GM23248 (cell line): ENCODE data around the gene FNDC3B. TPM values are rescaled to one million over a fixed set of nuclear protein-coding genes. Genes with fewer than 3 reads are reported as not detected.

Source experiments
- DNase-seq: peaks from one replicate; pipeline ENCODE4 v3.0.0-alpha.2; 2015
- H2AFZ ChIP-seq: fragments of 200-600 bp; sonication (generic); 2 replicates; pipeline ENCODE4 v1.6.1; 2016; ENCODE audit warnings: antibody characterized with exemption
- H3F3A ChIP-seq: fragments of 200-600 bp; sonication (generic); 2 replicates; pipeline ENCODE4 v1.6.1; 2016; ENCODE audit warnings: mild to moderate bottlenecking, antibody characterized with exemption, mixed run types; ENCODE audit not compliant: insufficient read depth
- H3K27ac ChIP-seq: fragments of 200-600 bp; sonication (generic); 2 replicates; pipeline ENCODE4 v1.5.1; 2016; ENCODE audit warnings: mild to moderate bottlenecking
- H3K27me3 ChIP-seq: fragments of 200-600 bp; sonication (generic); replicated peaks from 2 replicates; pipeline ENCODE4 v1.6.1; 2016; ENCODE audit warnings: mild to moderate bottlenecking; ENCODE audit not compliant: insufficient read depth
- H3K36me3 ChIP-seq: fragments of 200-600 bp; sonication (generic); 2 replicates; pipeline ENCODE4 v1.6.1; 2016; ENCODE audit warnings: low read depth, mild to moderate bottlenecking
- H3K4me1 ChIP-seq: fragments of 200-600 bp; sonication (generic); 2 replicates; pipeline ENCODE4 v1.6.1; 2016; ENCODE audit warnings: mild to moderate bottlenecking; ENCODE audit not compliant: insufficient read depth
- H3K4me2 ChIP-seq: fragments of 200-600 bp; sonication (generic); one replicate; pipeline ENCODE4 v1.6.1; 2016; ENCODE audit warnings: mild to moderate bottlenecking; ENCODE audit not compliant: unreplicated experiment
- H3K4me3 ChIP-seq: fragments of 200-600 bp; sonication (generic); 2 replicates; pipeline ENCODE4 v1.5.1; 2016; ENCODE audit warnings: mild to moderate bottlenecking
- H3K79me2 ChIP-seq: fragments of 200-600 bp; sonication (generic); 2 replicates; pipeline ENCODE4 v1.6.1; 2016; ENCODE audit warnings: mild to moderate bottlenecking; ENCODE audit not compliant: insufficient read depth
- H3K9ac ChIP-seq: fragments of 200-600 bp; sonication (generic); 2 replicates; pipeline ENCODE4 v1.6.1; 2016; ENCODE audit warnings: mild to moderate bottlenecking
- H3K9me2 ChIP-seq: fragments of 200-600 bp; sonication (generic); 2 replicates; pipeline ENCODE4 v1.6.1; 2016; ENCODE audit warnings: mixed run types, mild to moderate bottlenecking, moderate library complexity; ENCODE audit not compliant: insufficient read depth
- H3K9me3 ChIP-seq: fragments of 200-600 bp; sonication (generic); one replicate; pipeline ENCODE4 v1.6.1; 2017; ENCODE audit warnings: low read depth
- H4K20me1 ChIP-seq: fragments of 200-600 bp; sonication (generic); 2 replicates; pipeline ENCODE4 v1.6.0; 2016; ENCODE audit not compliant: insufficient read depth
- EZH2 ChIP-seq: fragments of 200-600 bp; sonication (generic); IDR thresholded peaks from 2 replicates; pipeline ENCODE4 v1.6.1; 2018; ENCODE audit warnings: antibody characterized with exemption, mild to moderate bottlenecking; ENCODE audit not compliant: insufficient read depth, poor library complexity, severe bottlenecking
- EZH2phosphoT487 ChIP-seq: fragments of 200-600 bp; sonication (generic); IDR thresholded peaks from 2 replicates; pipeline ENCODE4 v1.6.1; 2018; ENCODE audit warnings: antibody characterized with exemption, moderate library complexity, mild to moderate bottlenecking, low read depth; ENCODE audit not compliant: insufficient read depth
- WGBS, 2 experiments: methylation state at CpG; one replicate each; pipeline ENCODE4 v1.1.6; 2015 to 2017; ENCODE audit warnings: low lambda C conversion rate in 2 of 2, low coverage in 1 of 2; ENCODE audit errors: missing lambda C conversion rate in 2 of 2; 5-methylcytosine and 5-hydroxymethylcytosine counted together
- in situ Hi-C: fragments of 300-500 bp; cut with MboI; formaldehyde crosslinking; loops from 2 replicates; pipeline ENCODE4 v1.15.0; 2020
- polyA plus RNA-seq: library from polyadenylated mRNA; unstranded; fragments of >200 nt; fragmentation: Nextera tagmentation; extraction: Ambion mirVana; gene quantifications from 2 replicates; pipeline ENCODE4 v1.2.1, GENCODE V29; 2016
- total RNA-seq: library from RNA; depleted of rRNA; stranded (reverse); fragments of >200 nt; shearing (Covaris generic); gene quantifications from 2 replicates; pipeline ENCODE4 v1.2.3, GENCODE V29; 2014

The FNDC3B gene
- total and polyA plus RNA-seq, 2 experiments from 2014 or later = 85.5 to 123 TPM

- 58 to 59% methylated on average over 5 of the region's 5 CpGs for WGBS, 2 experiments
- Histone ChIP-seq H2AFZ (no peak overlapping the region), H3K4me2 (peak overlapping the region; percentile 44), H3K27ac (peak overlapping the region; percentile 95), H3K79me2 (peaks cover 96% of the 10 kb centered on the region), H3K9me3 (no peaks in the 10 kb centered on the region), H3K9ac (no peak overlapping the region), H3K4me3 (no peak overlapping the region), H3F3A (peaks cover 85% of the 10 kb centered on the region), H3K4me1 (peaks cover 91% of the 10 kb centered on the region), H4K20me1 (0 out of 2 replicates have a peak, but pooled peaks cover under 1% of the 10 kb centered on the region), H3K36me3 (0 out of 2 replicates have a peak, but pooled peaks cover 14% of the 10 kb centered on the region), H3K9me2 (no peaks in the 10 kb centered on the region), H3K27me3 (no peaks in the 10 kb centered on the region)
- peak; percentile 57 for DNase-seq
- no peak for TF ChIP-seq EZH2
- TF ChIP-seq EZH2phosphoT487 = no peak
- in situ Hi-C loops = no loop called here
Observed at GRCh38 chr3:172084871-172085556, 45.6 kb downstream of the FNDC3B start.

- in situ Hi-C loops = no loop called here
- no peak for TF ChIP-seq EZH2
- TF ChIP-seq EZH2phosphoT487 = no peak
- H3K27ac ChIP-seq = peak overlapping the region; percentile 95
- H3K9ac ChIP-seq = no peak overlapping the region
- H3K36me3 ChIP-seq = 0 out of 2 replicates have a peak, but pooled peaks cover 14% of the 10 kb centered on the region
- H3F3A ChIP-seq = peaks cover 89% of the 10 kb centered on the region
- H3K79me2 ChIP-seq = peaks cover 96% of the 10 kb centered on the region
- H4K20me1 ChIP-seq = 0 out of 2 replicates have a peak, but pooled peaks cover 4% of the 10 kb centered on the region
- H3K9me3 ChIP-seq = no peaks in the 10 kb centered on the region
- peaks cover 93% of the 10 kb centered on the region for H3K4me1 ChIP-seq
- 80 to 87% methylated on average over 2 of the region's 2 CpGs for WGBS, 2 experiments
- H2AFZ ChIP-seq = no peak overlapping the region
- H3K4me2 ChIP-seq = peak overlapping the region; percentile 44
- H3K27me3 ChIP-seq = no peaks in the 10 kb centered on the region
- no peak overlapping the region for H3K4me3 ChIP-seq
- no peak for DNase-seq
- no peaks in the 10 kb centered on the region for H3K9me2 ChIP-seq
Observed at GRCh38 chr3:172085557-172085895, 46.1 kb downstream of the FNDC3B start.

GRCh38 chr3:172086071-172086470, 46.7 kb downstream of the FNDC3B start:
- 0 out of 2 replicates have a peak, but pooled peaks cover 4% of the 10 kb centered on the region for H4K20me1 ChIP-seq
- peak overlapping the region; percentile 67 for H3K4me2 ChIP-seq

GRCh38 chr3:172087198-172087597, 47.8 kb downstream of the FNDC3B start:
- WGBS, 2 experiments = 39 to 44% methylated on average over 4 of the region's 4 CpGs
- H3K9ac ChIP-seq = peak overlapping the region; percentile 28; the same call in 1 of the 2 replicates
- 0 out of 2 replicates have a peak, but pooled peaks cover 9% of the 10 kb centered on the region for H3K36me3 ChIP-seq
- H3K9me3 ChIP-seq = no peaks in the 10 kb centered on the region
- in situ Hi-C loops = no loop called here
- no peaks in the 10 kb centered on the region for H3K9me2 ChIP-seq
- peak overlapping the region; percentile 95 for H3K27ac ChIP-seq
- H3K4me1 ChIP-seq = peaks cover 93% of the 10 kb centered on the region
- peak overlapping the region; percentile 24; the same call in 1 of the 2 replicates for H3K4me3 ChIP-seq
- H3F3A ChIP-seq = peaks cover 89% of the 10 kb centered on the region
- no peaks in the 10 kb centered on the region for H3K27me3 ChIP-seq
- peak overlapping the region; percentile 67 for H3K4me2 ChIP-seq
- H4K20me1 ChIP-seq = 0 out of 2 replicates have a peak, but pooled peaks cover 4% of the 10 kb centered on the region
- peak; percentile 71 for DNase-seq
- H3K79me2 ChIP-seq = peaks cover 96% of the 10 kb centered on the region
- no peak overlapping the region for H2AFZ ChIP-seq
- TF ChIP-seq EZH2 = no peak
- TF ChIP-seq EZH2phosphoT487 = no peak

More at GRCh38 chr3:172086071-172086470, 46.7 kb downstream of the FNDC3B start:
- in situ Hi-C loops = no loop called here
- Histone ChIP-seq H3K9ac (no peak overlapping the region), H3F3A (peaks cover 89% of the 10 kb centered on the region), H2AFZ (no peak overlapping the region), H3K4me3 (no peak overlapping the region), H3K9me2 (no peaks in the 10 kb centered on the region), H3K4me1 (peaks cover 92% of the 10 kb centered on the region), H3K27ac (peak overlapping the region; percentile 95), H3K79me2 (peaks cover 96% of the 10 kb centered on the region), H3K36me3 (0 out of 2 replicates have a peak, but pooled peaks cover 14% of the 10 kb centered on the region), H3K9me3 (no peaks in the 10 kb centered on the region), H3K27me3 (no peaks in the 10 kb centered on the region)
- TF ChIP-seq EZH2phosphoT487 (no peak), EZH2 (no peak)
- WGBS, 2 experiments = 88 to 100% methylated on average over 1 of the region's 1 CpG
- DNase-seq = no peak
